ENCODE data around the gene KANK3.

- TF ChIP-seq CTCF (IDR thresholded peaks at IDR 0.05) (no peak), EP300 (IDR thresholded peaks at IDR 0.05) (peak in 1 of 4 donors; percentile 55), POLR2A (IDR thresholded peaks at IDR 0.05) (no peak)
Observed at GRCh38 chr19:8389891-8390616, 47.0 kb upstream of the KANK3 start, which contains the start of gene RAB11B.

Measured in sigmoid colon (tissue), 4 donors.